Colonic mucosa (tissue), 4 donors: Measurements from ENCODE around the gene F8. TPM values are rescaled to one million over a fixed set of nuclear protein-coding genes. Genes with fewer than 3 reads are reported as not detected.
"Not testable (repeated sequence)": the region's sequence is repeated elsewhere in the genome, so short reads cannot be mapped to it uniquely, and the experiment has no call there.

Source experiments
- DNase-seq: peaks from one replicate; pipeline ENCODE4 v3.0.0-alpha.2; 2020
- H3K27ac ChIP-seq: fragments of 200-600 bp; one replicate; pipeline ENCODE4 v1.8.0; 2021
- H3K27me3 ChIP-seq: fragments of 200-600 bp; one replicate; pipeline ENCODE4 v1.8.0; 2021
- H3K36me3 ChIP-seq: fragments of 200-600 bp; one replicate; pipeline ENCODE4 v1.8.0; 2021
- H3K4me1 ChIP-seq: fragments of 200-600 bp; one replicate; pipeline ENCODE4 v1.8.0; 2021; ENCODE audit warnings: mild to moderate bottlenecking
- H3K4me3 ChIP-seq: fragments of 200-600 bp; one replicate; pipeline ENCODE4 v1.8.0; 2021
- H3K9ac ChIP-seq, 2 donors: one replicate each; pipeline ENCODE4 v1.7.0; 2013; ENCODE audit warnings: control low read depth in 2 of 2, low read depth in 2 of 2, low read length in 2 of 2
- H3K9me3 ChIP-seq: fragments of 200-600 bp; one replicate; pipeline ENCODE4 v1.8.0; 2021
- CTCF ChIP-seq: fragments of 200-600 bp; IDR thresholded peaks from one replicate; pipeline ENCODE4 v1.8.0; 2022; ENCODE audit warnings: antibody characterized with exemption, mild to moderate bottlenecking
- intact Hi-C: fragments of 100-400 bp; cut with DNase I; formaldehyde crosslinking; loops from one replicate; pipeline ENCODE4 v1.14.1; 2022
- total RNA-seq, 2 donors: library from RNA; stranded (reverse); fragmentation: NEBNext Ultra II Directional in 1 of 2; extraction: Animal tissue kit (Norgen Biotek cat#: 25700) in 1 of 2; gene quantifications; one replicate each; pipeline ENCODE4 v1.2.1, GENCODE V29; 2021
- donor health status: healthy.
- donor health status: DM: no; HTN: no; CAD: no.
- donor health status: DM: no; HTN: no; CAD: no.

F8 gene
- total RNA-seq, 2 donors from 2014 or later = 2.3 to 3.5 TPM

GRCh38 chrX:154828016-154828408, 194.5 kb downstream of the F8 start:
- intact Hi-C loops = no loop called here
- Histone ChIP-seq H3K4me1 (no peaks in the 10 kb centered on the region), H3K27ac (peak overlapping the region; percentile 5), H3K27me3 (no peaks in the 10 kb centered on the region), H3K9me3 (no peaks in the 10 kb centered on the region), H3K36me3 (no peaks in the 10 kb centered on the region), H3K9ac (no peak overlapping the region), H3K4me3 (no peak overlapping the region)
- no peak for TF ChIP-seq CTCF
- DNase-seq = no peak

- no peaks in the 10 kb centered on the region for H3K36me3 ChIP-seq
- DNase-seq = no peak
- no peak overlapping the region for H3K9ac ChIP-seq
- H3K4me1 ChIP-seq = no peaks in the 10 kb centered on the region
- no peaks in the 10 kb centered on the region for H3K27me3 ChIP-seq
- H3K4me3 ChIP-seq = no peak overlapping the region
- peak overlapping the region; percentile 5 for H3K27ac ChIP-seq
- TF ChIP-seq CTCF = no peak
- intact Hi-C loops = no loop called here
- H3K9me3 ChIP-seq = no peaks in the 10 kb centered on the region
These were observed 195.1 kb downstream of the F8 start for GRCh38 chrX:154827194-154828015.

GRCh38 chrX:154825586-154825985, 196.9 kb downstream of the F8 start:
- H3K9me3 ChIP-seq, DNase-seq, H3K9ac ChIP-seq, intact Hi-C loops, H3K4me3 ChIP-seq, H3K27me3 ChIP-seq, H3K27ac ChIP-seq, H3K36me3 ChIP-seq, H3K4me1 ChIP-seq: not testable (repeated sequence)

GRCh38 chrX:154824638-154825037, 197.9 kb downstream of the F8 start:
- Histone ChIP-seq H3K4me3 (no peak overlapping the region), H3K36me3 (no peaks in the 10 kb centered on the region), H3K9ac (no peak overlapping the region), H3K9me3 (no peaks in the 10 kb centered on the region), H3K27me3 (no peaks in the 10 kb centered on the region), H3K4me1 (no peaks in the 10 kb centered on the region), H3K27ac (no peak overlapping the region)
- no peak for DNase-seq
- intact Hi-C loops = no loop called here
- no peak for TF ChIP-seq CTCF

- no peaks in the 10 kb centered on the region for H3K36me3 ChIP-seq
- no peak overlapping the region for H3K4me3 ChIP-seq
- H3K9me3 ChIP-seq = no peaks in the 10 kb centered on the region
- no peak for TF ChIP-seq CTCF
- H3K4me1 ChIP-seq = no peaks in the 10 kb centered on the region
- intact Hi-C loops = no loop called here
- DNase-seq = no peak
- no peak overlapping the region for H3K9ac ChIP-seq
- H3K27me3 ChIP-seq = no peaks in the 10 kb centered on the region
- no peak overlapping the region for H3K27ac ChIP-seq
These were observed 200.5 kb downstream of the F8 start for GRCh38 chrX:154822029-154822428.

GRCh38 chrX:154821523-154821922, 201.0 kb downstream of the F8 start:
- no peaks in the 10 kb centered on the region for H3K4me1 ChIP-seq
- no peak for TF ChIP-seq CTCF
- H3K9me3 ChIP-seq = no peaks in the 10 kb centered on the region
- H3K4me3 ChIP-seq = no peak overlapping the region
- H3K36me3 ChIP-seq = no peaks in the 10 kb centered on the region
- no peaks in the 10 kb centered on the region for H3K27me3 ChIP-seq
- no peak overlapping the region for H3K9ac ChIP-seq
- no peak for DNase-seq
- intact Hi-C loops = no loop called here
- H3K27ac ChIP-seq = no peak overlapping the region
